GM18909 (cell line): Measurements from ENCODE around the gene KRTAP5-8.
"Not testable (repeated sequence)": the region's sequence is repeated elsewhere in the genome, so short reads cannot be mapped to it uniquely, and the experiment has no call there.

Source experiments
- ATAC-seq: cut with Tn5 transposase; IDR thresholded peaks from one replicate; pipeline ENCODE4 v1.9.1; 2021; ENCODE audit warnings: mild to moderate bottlenecking; ENCODE audit not compliant: unreplicated experiment, poor library complexity

KRTAP5-8 gene, protein sequence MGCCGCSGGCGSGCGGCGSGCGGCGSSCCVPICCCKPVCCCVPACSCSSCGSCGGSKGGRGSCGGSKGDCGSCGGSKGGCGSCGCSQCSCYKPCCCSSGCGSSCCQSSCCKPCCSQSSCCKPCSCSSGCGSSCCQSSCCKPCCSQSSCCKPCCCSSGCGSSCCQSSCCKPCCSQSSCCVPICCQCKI

DNA sequence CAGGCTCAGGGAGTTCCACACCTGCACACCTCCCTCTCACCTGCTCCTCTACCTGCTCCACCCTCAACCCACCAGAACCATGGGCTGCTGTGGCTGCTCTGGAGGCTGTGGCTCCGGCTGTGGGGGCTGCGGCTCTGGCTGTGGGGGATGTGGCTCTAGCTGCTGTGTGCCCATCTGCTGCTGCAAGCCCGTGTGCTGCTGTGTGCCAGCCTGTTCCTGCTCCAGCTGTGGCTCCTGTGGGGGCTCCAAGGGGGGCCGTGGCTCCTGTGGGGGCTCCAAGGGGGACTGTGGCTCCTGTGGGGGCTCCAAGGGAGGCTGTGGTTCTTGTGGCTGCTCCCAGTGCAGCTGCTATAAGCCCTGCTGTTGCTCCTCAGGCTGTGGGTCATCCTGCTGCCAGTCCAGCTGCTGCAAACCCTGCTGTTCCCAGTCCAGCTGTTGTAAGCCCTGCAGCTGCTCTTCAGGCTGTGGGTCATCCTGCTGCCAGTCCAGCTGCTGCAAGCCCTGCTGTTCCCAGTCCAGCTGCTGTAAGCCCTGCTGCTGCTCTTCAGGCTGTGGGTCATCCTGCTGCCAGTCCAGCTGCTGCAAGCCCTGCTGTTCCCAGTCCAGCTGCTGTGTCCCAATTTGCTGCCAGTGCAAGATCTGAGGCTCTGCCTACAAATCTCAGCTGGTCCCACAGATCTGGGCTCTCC is at the start of gene KRTAP5-8:
Gene KRTAP5-8 (plus strand): TSS at position 49 of the 689 bp plus-strand sequence. CDS start 31 bp downstream, at position 80.
- not testable (repeated sequence) for ATAC-seq

DNA sequence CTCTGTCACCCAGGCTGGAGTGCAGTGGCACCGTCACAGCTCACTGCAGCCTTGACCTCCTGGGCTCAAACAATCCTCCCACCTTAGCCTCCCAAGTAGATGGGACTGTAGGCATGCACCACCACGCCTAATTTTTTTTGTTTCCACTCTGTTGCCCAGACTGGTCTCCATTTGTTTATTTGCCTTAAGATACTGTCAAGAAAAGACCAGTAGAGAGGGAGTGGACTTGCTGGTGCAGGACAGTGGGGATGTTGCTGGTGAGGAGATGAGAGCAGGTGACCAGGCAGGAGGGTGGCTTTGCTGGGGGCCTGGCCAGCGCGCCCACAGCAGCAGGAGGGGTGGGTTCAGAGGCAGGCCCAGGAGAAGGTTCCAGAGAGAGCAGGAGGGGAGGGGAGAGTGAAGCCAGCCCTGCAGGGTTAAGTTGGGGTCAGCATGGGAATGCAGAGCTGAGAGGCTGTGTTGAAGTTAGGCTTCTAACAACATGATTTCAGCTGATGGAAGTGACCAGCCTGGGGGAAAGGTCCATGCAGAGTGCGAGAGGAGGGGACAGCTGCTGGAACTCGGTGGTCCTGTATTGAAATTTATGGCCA is 49.0 kb upstream of the KRTAP5-8 start:
- no peak for ATAC-seq

DNA sequence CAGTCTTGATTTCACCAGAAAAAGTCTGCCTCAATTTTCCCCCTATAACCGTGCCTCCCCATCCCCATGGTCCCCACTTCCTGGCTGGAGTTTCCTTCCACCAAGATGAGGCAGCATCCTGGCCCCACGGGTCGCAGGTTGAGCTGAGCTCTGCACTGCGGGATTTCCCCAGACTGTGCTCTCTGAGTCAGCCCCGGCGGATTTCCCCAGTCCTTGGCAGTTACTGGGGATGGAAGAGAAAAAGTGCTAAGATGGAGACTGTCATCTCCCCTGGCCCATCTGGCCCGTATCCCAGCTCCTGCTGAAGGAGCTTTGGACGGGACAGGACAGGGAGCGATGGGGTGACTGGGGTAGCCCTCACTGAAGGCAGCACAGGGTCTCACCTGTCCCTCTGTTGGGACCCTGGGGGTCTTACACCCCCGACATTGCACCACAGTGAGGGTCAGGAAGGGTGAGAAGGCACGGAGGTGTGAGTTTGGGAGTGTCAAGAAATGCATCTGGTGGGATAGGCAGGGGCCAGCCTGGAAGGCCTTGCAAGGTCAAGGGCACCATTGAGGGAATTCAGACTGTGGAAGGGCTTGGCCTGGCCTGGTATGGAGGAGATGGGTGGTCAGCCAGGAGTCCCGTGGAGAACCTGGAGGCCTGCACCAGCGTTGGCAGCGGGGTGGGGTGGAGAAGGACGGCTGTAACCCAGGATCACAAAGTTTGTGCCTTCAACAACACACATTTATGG is 48.3 kb upstream of the KRTAP5-8 start:
- ATAC-seq, result no peak

DNA sequence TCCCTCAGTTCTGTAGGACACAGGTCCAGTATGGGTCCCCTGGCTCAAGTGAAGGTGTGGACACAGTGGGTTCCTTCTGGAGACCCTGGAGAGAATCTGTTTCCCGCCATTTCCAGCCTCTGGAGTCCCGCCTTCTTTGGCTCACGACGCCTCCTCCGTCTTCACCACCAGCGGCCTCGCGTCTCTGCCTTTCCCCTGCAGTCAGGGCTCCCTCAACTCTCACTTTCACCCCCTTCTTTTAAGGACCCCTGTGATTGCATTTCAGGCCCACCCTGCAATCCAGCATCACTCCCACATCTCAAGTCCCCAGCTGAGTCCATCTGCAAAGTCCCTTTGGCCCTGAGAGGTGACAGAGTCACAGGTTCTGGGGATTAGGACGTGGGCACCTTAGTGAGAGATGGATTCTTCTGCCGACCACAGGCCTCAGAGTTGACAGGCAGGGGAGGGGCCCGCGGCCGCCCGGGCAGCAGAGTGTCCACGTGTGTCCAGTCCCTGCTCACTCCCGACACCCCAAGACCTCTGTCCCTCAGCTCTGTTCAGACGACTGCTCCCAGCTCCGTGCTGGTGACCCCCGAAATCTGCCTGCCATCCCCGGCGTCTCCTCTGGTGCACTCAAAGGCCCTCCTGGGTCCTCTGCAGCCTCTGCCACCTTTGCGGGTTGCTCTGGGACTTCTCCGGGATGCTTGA is 47.6 kb upstream of the KRTAP5-8 start:
- no peak for ATAC-seq

DNA sequence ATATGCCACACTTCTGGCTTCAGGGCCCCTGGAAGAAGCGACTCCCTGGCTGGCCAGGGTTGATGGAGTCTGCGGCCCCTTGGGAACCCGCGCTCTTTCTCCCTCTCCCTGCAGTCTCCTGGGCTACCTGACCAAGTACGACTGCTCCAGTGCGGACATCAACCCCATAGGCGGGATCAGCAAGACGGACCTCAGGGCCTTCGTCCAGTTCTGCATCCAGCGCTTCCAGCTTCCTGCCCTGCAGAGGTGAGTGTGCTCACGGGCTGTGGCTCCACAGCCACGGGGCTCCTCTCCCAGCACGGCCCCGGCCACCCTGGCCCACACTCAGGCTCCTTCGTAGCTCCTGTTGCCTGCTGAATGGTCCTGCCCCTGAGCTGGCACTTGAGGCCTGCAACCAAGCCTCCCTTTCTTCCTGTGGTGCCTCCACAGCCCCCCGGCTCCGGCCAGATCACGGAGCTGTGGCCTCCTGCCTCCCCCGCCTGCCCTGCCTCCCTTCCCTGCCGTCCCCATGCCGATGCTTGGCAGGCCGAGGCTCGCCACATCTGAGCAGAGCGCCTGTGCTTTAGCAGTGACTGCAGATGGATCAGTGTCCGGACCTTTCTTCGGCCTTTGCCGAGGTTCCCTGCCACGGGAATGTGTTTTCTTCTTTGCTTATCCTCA is 47.0 kb upstream of the KRTAP5-8 start:
- ATAC-seq, result no peak

DNA sequence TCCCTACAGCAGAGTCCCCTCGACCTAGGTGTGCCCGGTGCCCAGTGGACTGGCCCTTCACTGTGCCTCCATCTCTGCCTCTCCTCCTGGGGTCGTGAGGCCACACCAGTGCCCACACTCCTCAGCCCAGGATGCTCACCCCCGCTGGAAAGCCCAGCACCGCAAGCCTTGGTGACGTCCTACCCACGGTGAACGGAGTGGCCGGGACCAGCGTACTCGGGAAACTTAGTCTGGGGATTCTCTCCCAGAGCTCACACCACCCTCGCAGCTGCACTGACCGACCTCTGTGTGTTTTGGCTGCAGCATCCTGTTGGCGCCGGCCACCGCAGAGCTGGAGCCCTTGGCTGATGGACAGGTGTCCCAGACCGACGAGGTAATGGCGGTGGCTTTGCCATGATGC is 46.3 kb upstream of the KRTAP5-8 start:
- ATAC-seq, result no peak

DNA sequence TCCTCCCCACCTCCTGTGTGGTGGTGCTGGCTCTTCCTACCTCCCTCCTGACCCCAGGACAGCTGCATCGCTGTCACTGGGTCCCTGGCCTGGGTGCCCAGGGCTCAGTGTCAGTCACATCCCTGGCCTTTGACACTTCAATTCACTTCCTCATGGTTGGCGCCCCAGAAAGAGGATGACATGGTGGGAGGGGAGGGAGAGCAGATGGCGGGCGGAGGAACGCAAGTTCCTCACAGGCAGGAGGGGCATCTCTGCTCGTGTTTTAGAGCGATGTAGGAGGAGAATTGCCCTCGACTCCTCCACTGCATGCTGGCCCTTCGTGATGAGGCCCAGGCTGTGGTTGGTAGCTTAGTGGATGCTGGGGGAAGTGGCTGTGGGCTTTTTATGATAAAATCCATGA is 45.9 kb upstream of the KRTAP5-8 start:
- ATAC-seq, result no peak

DNA sequence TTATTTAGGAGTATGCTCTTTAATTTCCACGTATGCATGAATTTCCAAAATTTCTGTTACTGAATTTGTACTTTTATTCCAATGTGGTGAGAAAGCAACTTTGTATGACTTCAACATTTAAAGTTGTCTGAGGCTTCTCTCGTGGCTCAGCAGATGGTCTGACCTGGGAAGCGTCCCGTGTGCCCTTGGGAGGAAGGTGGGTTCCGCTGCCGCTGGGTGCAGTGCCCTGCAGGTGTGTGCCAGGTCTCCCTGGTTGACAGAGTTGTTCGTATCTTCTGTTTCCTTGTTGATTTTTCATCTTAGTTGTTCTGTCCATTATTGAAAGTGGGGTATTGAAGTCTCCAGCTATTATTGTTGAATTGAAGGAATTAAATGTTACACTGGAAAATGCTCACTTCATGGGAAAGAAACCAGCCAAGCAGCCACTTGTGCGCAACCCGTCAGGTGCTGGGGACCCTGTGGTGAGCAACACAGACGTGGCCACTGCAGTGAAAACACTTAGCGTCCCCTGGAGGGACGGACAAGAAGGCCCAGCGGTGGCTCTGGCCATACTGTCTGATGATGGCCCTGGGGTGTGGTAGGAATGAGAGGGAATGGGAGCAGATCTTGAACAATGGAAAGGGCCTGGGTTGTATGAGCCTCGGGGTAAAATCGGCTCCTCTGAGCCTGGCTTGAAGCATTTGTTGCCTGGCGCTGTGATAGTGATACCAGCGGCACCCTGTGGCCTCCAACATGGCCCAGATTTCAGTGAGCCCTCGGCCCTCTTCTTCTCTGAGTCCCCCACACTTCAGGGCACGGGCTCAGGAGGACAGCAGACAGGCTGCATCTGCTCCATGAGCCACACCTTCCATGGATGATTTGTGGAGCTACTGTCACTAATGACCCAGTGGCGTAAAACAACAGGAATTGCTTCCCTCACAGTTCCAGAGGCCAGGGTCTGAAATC is 42.3 kb upstream of the KRTAP5-8 start:
- no peak for ATAC-seq

DNA sequence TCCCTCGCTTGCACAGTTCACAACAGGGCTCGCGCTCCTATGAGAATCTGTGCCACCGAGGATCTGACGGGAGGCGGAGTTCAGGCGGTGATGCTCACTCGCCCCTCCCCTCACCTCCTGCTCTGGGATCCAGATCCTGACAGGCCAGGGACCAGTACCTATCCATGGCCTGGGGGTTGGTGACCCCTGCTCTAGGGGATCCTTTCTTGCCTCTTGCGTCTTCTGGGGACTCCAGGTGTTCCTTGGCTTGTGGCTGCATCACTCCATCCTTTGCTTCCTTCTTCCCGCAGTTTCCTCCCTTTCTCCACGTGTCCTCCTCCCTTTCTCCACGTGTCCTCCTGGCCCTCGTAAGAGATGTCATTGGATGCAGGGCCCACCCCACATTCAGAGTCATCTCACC is 41.4 kb upstream of the KRTAP5-8 start:
- ATAC-seq, result no peak

DNA sequence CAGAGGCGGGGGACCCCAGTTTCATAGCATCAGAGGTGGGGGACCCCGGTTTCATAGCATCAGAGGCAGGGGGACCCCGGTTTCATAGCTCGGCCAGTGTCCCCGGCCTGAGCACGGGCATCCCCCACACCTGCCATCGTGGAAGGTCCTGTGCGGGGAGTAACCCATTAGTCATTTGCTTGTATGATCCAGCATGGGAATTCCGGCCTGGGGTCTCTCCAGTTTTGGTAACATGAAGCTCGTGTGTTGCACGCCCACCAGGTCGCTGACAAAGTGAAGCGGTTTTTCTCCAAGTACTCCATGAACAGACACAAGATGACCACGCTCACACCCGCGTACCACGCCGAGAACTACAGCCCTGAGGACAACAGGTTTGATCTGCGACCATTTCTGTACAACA is 39.7 kb upstream of the KRTAP5-8 start:
- ATAC-seq, result no peak

DNA sequence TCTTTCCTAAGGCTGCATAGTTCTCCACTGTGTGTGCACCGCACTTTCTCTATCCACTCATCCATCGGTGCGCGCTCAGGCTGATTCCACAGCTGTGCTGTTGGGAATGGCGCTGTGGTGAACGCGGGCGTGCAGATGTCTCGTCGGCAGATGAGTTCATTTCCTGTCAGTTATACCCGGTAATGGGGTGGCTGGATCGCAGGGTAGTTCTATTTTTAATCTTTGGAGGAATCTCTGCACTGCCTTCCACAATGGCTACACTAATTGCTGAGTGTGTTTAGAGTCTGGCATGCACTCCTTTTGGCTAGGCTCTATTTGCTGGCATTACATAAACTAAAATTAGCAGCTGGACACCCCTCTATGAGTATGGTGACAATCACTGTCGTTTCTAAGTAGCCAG is 38.7 kb upstream of the KRTAP5-8 start:
- no peak for ATAC-seq

DNA sequence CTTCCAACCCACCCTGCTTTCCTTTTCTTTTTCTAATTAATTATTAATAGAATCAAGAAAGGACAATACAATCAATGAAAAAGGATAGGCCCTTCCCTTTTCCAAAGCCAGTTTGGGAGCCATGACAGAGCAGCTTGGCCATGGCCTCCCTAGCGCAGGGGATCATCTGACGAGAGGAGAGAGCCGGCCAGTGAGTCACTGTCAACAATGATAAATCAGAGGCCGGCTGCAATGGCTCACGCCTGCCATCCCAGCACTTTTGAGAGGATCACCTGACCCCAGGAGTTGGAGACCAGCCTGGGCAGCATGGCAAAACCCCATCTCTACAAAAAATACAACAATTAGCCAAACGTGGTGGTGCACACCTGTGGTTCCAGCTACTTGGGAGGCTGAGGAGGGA is 38.3 kb upstream of the KRTAP5-8 start:
- ATAC-seq, result no peak

DNA sequence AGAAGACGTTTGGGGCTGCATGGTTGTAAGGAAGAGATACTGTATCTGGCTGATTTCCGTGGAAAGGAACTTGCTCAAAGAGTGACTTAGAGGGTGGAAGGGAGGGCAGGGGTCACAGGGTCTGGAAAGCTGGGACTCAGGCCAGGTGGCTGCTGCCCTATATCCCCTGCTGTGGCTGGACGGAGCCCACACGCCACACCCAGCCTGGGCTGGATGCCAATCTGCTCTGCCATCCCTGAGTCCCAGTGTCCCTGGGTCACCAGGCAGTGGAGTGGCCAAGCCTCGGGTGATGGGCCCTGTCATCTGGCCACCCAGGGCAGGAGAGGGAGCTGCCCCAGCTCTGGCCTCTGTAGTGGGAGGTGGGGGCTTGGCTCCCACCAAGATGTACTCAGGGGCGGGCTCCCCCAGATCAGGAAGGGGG is 37.2 kb upstream of the KRTAP5-8 start:
- ATAC-seq, result no peak

DNA sequence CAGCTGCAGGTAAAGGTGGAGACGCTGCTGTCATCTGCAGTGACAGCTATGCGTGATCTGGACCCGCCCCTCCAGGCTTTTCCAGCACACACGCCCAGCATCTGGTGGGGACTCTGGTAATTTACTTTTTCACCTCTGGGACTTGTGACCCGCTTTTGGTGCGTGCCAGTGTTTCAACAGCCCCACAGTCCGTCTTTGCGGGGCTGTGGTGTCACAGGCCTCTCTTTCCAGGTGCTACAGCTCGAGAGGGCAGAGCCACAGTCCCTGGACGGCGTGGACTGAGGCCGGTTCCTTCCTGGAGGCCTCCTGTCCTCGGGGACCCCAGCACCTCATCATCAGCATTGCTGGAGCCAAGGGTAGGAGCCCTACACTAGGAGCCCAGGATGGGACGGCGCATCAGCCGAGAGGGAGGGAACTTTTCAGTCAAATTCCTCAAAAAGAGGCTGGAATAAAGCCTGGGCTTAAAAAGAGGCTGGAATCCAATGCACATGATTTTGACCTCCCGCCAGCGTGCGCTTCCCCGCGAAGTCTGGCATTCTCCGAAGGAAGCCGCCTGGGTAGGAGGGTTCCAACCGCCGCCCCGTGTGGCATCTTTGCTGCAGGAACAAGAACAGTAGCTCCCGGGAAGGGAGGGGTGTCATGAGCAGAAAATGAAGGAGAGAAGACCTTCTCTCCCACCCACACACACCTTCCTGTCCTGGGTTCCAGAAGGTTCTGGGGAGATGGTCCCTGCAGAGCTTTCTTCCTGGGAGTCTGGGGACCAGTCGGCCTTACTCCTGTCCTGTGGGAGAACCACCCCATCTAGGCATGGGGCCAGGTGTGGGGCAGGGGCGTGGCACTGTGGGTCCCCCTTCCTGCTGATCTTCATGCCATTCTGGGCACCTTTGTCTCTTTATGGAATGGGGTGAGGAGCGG is 36.5 kb upstream of the KRTAP5-8 start:
- ATAC-seq, result no peak

DNA sequence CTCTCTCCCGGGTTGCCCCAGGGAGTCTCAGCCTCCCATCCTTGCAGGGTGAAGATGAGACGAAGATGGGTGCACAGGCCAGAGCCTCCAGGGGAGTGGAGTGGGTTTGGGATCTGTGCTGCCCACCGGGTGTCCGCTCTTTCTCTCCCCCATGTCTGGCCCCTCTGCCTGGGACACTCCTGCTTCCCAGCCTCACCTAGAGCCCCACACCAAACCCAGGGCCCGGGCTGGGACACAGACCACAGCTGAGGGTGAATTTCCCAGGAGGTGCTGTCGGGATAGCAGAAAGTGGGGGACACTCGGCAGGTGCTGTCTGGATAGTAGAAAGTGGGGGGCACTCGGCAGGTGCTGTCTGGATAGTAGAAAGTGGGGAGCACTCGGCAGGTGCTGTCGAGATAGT is 35.8 kb upstream of the KRTAP5-8 start:
- ATAC-seq, result no peak

DNA sequence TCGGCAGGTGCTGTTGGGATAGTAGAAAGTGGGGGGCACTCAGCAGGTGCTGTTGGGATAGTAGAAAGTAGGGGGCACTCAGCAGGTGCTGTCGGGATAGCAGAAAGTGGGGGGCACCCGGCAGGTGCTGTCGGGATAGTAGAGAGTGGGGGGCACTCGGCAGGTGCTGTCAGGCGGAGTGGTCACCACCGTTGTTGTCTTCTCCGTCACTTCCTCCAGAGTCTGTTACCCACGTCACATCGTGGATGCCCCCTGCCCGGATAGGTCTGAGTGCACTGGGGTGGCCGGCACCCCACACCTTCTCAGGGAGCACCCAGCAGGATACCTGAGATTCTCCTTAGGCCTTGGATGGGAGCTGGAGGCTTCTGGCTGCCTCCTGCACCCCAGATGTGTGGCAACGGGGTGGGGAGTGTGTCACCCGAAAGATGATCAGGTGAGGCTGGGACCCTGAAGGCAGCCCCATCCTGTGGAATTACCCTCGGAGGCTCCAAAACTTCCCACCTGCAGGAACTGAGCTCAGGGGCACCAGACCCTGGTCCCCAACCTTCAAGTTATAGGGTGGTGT is 34.9 kb upstream of the KRTAP5-8 start:
- ATAC-seq, result no peak

DNA sequence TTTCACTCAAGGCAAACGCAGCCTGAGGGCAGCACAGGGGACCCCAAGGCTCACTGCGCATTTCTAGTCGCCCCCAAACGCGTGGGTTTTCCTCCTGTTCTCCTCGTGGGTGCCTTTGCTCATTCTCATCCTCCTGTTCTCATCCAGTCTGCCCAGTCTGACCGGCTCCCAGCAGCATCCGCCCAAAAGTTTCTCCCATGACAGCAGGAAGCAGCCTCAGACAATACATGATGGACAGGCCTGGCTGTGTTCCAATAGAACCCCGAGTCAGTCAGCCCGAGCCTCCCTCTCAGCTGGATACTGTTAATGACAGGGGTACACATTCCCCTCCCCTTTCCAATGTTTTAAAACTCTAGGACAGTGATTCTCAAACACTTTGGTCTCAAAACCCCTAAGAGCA is 33.3 kb upstream of the KRTAP5-8 start:
- ATAC-seq, result no peak

DNA sequence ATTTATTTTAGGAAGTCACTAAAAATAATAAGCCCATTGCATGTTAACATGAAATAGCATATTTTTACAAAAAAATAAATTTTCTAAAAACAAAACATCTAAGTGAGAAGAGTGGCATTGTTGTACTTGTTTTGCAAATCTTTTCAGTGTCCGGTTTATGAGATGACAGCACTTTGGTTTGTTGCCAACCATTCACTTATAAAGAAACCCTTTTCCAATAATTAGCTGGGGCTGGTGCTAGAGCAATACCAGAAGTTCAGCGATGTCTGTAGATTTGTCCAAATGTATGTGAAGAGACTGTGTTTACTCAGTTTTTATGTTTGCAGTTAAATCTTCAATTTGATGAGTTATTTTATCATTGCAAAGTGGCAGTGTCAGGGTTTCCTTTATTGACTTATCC is 32.8 kb upstream of the KRTAP5-8 start:
- no peak for ATAC-seq
